ENCODE results near the gene UBE2D4. TPM values are rescaled to one million over a fixed set of nuclear protein-coding genes. Genes with fewer than 3 reads are reported as not detected.
"Not testable (repeated sequence)": the region's sequence is repeated elsewhere in the genome, so short reads cannot be mapped to it uniquely, and the experiment has no call there.

Gene UBE2D4
- polyA plus RNA-seq, 4 donors: 18.7 to 26.8 (median 21.3) TPM

DNA sequence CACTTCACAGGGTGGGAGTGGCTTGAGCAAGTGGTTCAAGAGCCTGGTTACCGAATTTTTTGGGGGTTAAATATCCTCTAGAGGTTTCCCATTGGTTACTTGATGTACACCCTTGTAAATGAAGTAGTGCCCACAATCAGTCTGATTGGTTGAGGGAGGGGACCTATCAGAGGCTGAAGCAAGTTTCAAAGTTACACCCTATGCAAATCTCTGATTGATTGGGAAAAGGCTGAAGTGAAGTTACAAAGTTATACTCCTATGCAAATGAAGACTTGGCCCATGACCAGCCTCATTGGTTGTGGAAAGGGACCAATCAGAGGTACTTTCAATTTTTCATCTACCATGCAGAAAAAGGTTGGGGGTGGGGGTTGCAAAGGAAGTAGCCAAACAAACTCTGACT lies 34.7 kb downstream of the UBE2D4 start:
- DNase-seq (ENCODE audit: low read depth in 4 of 4, low spot score in 3 of 4): no peak

DNA sequence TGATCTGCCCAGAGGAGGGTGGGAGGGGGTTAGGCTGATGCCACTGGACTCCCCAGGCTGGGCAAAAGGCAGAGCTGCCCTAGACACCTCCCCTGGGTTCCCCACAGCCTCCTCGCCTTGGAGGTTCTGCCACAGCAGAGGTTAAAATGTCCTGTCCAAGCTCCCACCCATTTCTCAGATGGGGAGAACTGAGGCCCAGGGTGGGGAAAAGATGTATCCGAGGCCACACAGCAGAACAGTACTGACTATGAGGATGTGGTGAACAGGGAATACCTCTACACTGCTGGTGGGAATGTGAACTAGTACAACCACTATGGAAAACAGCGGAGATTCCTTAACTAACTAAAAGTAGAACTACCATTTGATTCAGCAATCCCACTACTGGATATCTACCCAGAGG lies 40.2 kb downstream of the UBE2D4 start:
- not testable (repeated sequence) for DNase-seq (ENCODE audit: low read depth in 4 of 4, low spot score in 3 of 4)

DNA sequence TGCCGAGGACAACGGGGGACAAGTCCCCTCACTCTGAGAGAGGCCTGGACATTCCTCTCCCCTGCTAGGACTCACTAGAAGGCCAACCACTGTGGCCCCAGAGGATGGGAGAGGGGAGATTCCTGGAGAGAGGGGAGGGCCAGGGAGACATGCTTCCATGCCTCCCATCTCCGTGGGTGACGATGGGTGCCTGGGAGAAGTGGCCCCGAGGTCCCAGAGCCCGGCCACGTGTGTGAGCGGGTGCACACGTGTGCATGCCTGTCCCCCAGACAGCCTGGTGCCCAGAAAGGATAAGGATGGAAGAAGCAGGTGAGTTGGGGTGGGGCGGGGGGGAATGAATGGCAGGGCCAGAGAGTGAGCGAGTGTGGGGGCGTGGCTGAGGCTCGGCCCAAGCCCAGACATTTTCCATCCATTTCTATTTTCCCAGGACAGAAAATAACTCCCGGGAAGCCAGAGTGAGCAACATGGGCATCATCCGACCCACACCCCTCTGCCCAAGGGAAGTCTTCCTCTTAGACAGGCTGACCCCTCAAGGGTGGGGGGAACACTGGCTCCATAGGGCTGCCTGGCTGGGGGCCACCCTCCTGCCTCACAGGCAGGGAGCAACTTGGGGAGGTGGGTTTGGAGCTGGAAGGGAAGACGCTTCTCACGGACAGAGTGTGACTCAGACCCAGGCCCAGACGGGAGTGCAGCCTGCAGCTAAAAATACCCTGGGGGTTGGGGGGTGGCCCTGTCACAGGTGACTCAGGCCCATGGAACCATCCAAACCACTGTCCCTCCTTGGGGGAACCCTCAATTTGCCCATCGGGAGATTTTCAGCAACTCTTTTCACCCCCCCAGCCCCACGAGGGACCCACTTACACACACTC lies 42.2 kb downstream of the UBE2D4 start:
- not testable (repeated sequence) for DNase-seq (ENCODE audit: low read depth in 4 of 4, low spot score in 3 of 4)

DNA sequence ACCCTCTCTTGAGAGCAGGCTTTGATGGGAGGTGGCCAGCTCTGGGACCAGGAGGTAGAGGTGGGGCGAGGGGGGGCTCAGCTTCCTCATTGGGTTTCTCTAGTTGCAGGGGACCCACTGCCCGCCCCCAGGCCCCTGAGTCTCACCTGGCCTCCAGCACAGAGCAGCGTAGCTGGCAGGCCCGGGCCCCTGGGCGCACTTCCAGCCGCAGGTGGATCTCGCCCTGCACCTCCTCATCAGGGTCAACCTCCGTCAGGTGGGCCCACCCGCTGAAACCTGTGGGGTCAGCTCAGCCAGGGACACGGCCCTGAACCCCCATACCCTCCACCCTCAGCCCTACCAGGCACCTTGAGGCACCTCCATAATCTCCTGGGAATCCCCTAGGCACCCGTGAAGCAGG lies 43.4 kb downstream of the UBE2D4 start:
- not testable (repeated sequence) for DNase-seq (ENCODE audit: low read depth in 4 of 4, low spot score in 3 of 4)

DNA sequence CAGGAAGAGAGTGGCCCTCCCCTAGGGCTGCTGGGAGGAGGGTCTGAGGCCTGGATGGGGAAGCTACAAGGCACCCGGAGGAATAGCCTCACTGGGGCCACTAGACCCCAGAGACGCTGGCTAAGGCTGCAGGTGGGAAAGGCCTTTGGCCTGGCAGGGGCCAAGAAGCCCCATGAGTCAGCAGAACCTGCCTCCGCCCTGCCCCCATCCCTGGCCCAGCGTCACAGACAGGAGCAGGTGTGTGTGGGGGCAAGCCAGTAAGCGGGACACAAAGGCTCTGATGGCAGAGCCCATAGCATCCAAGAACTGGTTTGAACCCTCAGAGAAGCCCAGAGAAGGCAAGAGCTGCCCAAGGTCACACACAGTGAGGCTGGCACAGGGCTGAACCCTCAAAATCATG lies 44.5 kb downstream of the UBE2D4 start:
- not testable (repeated sequence) for DNase-seq (ENCODE audit: low read depth in 4 of 4, low spot score in 3 of 4)

DNA sequence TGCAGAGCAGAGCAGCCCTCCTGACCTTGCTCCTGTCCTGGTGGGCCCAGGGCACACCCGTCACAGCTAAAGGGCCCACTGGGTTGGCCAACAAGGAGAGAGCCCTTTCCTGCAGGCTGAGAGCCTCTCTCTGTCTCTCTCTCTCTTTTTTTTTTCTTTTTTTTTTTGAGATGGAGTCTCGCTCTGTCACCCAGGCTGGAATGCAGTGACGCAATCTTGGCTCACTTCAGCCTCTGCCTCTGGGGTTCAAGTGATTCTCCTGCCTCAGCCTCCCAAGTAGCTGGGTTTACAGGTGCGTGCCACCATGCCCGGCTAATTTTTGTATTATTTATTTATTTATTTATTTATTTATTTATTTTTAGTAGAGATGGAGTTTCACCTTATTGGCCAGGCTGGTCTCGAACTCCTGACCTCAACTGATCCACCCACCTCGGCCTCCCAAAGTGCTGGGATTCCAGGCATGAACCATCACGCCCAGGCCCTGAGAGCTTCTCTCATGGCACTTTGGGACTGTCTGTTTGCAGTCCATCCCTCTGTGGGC lies 47.9 kb downstream of the UBE2D4 start:
- not testable (repeated sequence) for DNase-seq (ENCODE audit: low read depth in 4 of 4, low spot score in 3 of 4)

DNA sequence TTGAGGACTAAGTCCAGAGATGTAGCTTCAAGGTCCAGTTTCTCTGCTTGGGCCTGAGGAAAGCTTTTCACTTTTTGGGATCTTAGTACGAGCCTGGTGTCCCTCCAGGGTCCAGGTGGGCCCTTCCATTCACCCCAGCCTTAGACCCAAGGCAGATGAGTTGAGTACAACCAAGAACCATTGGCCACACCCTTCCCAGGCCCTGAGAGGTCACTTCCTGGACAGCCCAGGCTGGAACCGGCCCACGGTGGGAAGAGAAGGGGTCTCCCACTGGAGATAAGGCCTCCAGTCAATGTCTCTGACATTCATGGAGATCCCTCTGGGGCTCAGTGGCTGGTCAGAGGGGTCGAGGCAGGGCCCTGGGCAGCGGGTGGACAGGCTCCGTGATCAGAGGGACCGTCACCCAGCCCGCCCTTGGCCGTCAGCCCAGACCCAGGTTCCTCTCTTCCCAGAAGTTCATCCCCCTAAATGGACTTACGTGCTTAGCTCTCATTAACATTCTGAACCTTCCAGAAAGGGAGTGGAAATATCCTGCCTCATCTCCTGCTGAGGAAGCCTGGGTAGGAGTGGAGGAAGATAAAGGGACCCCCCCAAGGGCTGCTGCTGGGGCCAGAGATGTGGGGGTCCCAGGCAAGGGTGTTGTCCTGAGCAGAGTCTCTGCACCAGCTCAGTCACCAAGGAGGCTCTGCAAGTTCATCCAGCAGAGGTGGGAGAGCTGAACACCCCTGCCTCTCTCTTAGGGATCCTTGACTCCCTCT lies 48.7 kb downstream of the UBE2D4 start:
- not testable (repeated sequence) for DNase-seq (ENCODE audit: low read depth in 4 of 4, low spot score in 3 of 4)

DNA sequence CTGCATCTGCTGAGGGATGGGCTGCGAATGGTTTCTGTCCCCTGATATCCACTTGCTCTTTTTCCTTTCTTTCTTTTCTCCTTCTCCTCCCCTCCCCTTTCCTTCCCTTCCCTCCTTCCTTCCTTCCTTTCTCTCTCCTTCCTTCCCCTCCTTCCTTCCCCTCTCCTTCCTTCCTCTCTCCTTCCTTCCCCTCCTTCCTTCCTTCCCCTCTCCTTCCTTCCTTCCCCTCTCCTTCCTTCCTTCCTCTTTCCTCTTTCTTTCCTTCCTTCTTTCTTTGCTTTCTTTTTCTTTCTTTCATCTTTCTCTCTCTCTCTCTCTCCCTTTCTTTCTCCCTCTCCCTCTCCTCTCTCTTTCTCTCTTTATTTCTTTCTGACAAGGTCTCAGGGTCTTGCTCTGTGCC lies 51.3 kb downstream of the UBE2D4 start:
- DNase-seq (ENCODE audit: low read depth in 4 of 4, low spot score in 3 of 4): no peak

DNA sequence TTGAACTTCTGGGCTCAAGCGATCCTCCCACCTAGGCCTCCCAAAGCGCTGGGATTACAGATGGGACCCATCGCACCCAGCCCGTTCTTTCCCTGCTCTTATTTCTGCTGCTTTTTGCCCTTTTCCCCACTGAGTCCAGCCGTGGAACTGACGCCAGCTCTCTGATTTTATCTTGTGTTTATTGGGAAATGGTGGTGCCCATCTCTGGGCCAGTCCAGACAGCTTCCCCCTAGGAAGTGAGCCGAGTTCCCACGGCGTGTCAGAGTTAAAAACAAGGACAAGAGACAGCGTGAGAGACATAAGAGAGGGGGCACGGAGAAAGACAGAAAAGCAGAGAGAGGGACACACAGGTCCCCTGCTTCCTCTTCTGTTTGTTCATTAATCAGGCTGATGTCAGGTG lies 51.9 kb downstream of the UBE2D4 start:
- DNase-seq (ENCODE audit: low read depth in 4 of 4, low spot score in 3 of 4): not testable (repeated sequence)

DNA sequence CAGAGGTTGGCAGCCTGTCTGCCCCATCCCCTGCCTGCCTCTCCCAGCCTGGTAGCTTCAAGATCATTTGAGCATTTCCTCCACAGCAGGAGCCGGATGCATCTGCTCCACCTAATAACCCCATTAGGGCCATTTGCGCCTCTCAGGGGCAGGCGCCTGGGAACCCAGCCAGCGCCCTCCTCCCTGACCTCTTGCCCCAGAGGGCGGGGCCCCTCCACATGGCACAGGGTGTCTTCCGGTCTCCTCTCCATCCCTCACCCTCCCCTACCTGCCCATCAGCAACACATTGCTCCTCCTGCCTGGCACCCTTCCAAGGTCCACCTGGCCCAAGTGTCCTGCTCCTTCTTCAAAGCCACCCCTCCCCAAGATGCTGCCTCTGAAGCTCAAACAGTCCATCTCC lies 56.6 kb downstream of the UBE2D4 start:
- DNase-seq (ENCODE audit: low read depth in 4 of 4, low spot score in 3 of 4): not testable (repeated sequence)

DNA sequence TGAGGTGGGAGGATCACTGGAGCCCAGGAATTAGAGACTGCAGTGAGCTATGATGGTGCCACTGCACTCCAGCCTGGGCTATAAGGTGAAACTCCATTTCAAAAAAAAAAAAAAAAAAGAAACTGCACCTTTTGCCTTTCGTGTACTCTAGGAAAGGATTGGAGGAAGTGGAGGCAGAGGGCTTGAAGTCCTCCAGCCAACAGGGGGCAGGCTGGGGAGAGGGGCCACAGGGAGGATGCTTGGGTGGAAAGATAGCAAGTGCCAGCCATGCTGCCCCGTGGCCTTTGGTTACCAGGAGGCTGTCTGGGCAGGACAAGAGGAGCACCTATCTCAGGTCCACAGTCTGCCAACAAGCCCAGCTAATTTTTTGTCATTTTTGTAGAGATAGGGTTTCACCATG lies 57.5 kb downstream of the UBE2D4 start:
- DNase-seq (ENCODE audit: low read depth in 4 of 4, low spot score in 3 of 4): not testable (repeated sequence)

DNA sequence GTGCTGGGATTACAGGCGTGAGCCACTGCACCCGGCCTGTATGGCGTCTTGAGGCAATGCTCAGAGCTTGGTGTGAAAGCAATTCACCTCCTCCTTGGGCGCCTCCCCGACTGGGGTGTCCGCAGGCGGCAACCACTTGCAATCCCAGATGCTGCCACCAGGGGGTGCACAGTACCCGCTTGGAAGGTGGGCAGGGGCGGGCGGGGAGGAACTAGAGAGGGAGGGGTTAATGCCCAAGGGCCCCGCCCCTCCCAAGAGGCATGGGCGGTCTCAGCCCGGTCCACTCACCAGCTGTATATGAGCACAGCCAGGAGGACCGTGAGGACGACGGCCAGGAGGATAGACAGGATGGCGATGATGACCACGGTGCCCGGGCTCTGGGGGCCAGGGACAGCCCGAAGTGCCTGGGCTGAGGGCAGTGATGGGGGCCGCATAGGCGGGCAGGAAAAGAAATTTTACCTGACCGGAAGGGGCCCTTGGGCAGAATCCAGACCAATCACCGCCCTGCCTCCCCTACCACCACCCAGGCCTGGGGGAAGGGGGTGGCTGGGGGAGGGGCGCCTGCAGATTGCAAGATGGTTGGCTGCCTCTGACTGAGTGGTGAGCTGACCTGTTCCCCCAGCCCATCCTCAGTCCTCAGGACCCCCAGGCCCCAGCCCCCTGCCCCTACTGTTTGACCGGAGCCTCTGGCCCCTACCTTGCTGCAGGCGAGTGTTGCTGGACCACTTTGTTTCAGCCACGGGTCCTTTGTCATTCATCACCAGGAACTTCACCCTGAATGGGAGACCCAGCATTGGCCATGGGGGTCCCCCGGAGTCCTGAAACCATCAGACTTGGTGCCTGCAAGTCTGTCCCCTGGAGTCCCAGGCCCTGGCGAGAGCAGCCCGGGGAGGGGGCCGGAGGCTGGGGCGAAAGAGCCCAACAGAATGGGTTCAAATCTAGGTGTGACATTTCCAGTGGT lies 59.9 kb downstream of the UBE2D4 start:
- not testable (repeated sequence) for DNase-seq (ENCODE audit: low read depth in 4 of 4, low spot score in 3 of 4)

DNA sequence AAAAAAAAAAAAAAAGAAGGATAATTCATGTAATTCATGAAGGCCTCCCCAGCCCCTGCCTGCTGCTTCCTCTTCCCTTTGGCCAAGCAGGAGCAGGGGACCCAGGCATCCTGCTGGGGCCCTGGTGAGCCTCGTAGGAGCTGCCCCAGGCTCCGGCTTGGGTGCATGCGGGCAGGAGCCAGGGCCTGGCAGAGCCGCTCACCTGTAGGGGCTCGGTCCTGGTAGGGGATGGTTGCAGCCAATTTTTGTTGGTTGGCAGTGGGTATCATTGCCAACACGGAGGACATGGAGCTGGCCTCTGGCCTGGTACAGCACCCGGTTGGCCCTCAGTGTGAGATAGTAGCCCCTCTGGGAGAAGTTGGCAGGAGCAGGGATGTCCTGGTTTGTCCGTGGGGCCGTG lies 61.2 kb downstream of the UBE2D4 start:
- DNase-seq (ENCODE audit: low read depth in 4 of 4, low spot score in 3 of 4): not testable (repeated sequence)

DNA sequence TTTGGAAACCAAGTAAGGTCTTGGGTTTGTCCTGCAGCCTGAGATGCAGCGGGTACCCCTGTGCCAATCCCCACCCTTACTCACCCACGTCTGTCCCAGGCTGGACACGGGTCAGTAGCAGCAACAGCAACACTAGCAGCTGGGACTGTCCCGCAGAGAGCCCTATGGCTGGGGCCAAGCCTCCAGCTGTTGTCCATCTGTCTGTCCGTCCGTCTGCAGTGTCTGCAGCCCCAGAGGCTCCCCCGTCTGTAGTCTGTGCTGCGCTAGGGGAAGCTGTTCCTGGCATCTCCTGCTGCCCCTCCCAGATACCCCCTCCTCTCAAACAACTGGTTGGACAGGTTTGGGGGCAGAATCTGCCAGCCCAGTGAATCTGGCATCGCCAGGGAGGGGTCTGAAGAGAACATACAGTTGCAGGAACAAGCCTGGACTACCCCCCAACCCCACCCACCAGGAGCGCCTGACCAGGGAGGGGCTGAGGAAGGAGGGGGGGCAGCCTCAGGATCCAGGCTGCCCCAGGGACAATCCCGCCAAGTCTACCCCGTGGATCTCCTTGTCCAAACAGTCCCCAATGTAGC lies 63.9 kb downstream of the UBE2D4 start:
- not testable (repeated sequence) for DNase-seq (ENCODE audit: low read depth in 4 of 4, low spot score in 3 of 4)

DNA sequence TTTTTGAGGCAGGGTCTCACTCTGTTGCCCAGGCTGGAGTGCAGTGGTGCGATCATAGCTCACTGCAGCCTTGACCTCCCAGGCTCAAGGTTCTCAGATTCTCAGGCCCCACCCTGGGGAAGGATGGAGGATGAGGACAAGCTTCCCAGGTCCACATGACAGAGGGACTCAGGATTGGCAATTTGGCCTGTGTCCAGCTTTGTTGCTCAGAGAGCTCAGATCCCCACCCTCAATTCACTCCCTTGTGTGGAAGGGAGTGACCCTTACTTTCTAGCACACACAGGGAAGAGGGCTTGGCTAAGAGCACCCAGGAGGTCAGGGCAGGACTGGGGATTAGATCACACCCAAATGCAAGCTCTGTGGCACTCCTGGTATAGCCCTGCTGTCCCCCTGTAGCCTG lies 64.6 kb downstream of the UBE2D4 start:
- not testable (repeated sequence) for DNase-seq (ENCODE audit: low read depth in 4 of 4, low spot score in 3 of 4)

DNA sequence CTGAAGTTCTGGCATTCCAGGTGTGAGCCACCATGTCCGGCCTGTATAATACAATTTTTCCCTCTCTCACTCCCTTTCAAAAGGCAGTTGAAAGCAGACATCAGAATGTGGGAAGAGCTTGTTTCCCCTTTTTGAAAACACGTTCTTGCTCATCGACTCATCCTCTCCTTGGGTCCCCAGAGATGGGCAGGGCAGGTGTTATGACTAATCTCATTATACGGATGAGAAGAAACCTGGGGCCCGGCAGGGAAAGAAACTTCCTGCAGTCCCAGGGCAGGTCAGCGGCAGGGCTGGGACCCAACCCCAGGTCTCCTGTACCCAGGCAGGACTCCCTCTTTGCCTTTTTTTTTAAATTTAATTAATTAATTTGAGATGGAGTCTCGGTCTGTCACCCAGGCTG lies 66.7 kb downstream of the UBE2D4 start:
- not testable (repeated sequence) for DNase-seq (ENCODE audit: low read depth in 4 of 4, low spot score in 3 of 4)

DNA sequence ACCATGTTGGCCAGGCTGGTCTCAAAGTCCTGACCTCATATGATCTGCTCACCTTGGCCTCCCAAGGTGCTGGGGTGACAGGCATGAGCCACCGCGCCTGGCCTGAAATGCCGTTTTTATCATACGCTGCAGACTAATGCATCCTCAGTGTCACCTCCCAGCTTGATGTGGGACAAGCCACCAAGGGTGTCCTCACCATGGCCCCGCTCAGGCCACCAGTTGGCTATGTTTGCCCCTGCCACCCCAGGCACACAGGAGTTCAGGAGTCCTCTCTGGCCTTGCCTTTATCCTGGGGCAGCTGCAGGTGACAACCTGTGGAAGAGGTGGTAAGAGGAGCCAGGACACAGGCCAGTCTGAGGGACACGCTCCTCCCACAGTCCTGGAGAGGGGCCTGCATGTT lies 68.4 kb downstream of the UBE2D4 start:
- not testable (repeated sequence) for DNase-seq (ENCODE audit: low read depth in 4 of 4, low spot score in 3 of 4)

DNA sequence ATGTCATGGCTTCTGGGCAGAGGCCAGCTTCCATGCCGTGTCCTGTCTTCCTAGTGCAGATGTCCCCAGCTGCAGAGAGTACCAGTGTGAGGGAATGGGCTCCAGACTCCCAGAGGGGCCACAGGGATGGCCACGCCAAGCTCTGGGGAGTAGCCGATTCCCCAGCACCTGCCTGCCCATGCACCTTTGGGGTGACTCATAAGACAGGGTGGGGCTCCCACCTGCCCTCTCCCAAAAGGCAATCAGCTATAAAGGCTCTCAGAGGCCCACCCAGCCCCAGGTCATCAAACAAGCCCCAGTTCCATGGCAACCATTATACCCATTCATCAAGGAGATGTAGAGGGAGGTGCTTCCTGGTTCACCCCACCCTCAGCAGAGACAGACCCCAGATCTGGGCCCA lies 71.3 kb downstream of the UBE2D4 start, which contains the start of gene SPDYE1:
SPDYE1 (plus strand) TSS at position 366 of the 400 bp plus-strand sequence. CDS start 2,053 bp downstream, outside the sequence.
- DNase-seq (ENCODE audit: low read depth in 4 of 4, low spot score in 3 of 4): not testable (repeated sequence)

All from left renal pelvis (tissue), 4 donors.